ENCODE measurements around the gene NBPF14.
"Not testable (repeated sequence)": the region's sequence is repeated elsewhere in the genome, so short reads cannot be mapped to it uniquely, and the experiment has no call there.

DNA sequence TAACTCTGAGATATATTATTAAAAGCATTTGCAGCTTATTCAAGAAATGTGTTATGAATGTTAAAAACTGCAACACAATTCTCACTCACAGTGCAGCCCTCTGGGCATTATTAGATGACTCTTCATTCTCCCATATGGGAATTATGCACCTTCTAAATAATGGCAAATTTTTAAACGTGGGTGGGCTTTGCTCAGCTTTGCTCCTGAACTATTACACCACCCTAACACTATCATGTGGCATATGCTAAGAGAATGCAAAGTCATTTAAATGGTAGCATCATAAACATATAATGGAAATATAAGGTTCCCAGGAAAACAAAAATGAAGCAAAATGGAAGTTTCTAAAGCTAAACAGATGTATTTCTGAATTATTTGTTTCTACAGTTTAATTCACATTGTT, 22.4 kb upstream of the NBPF14 start:
- TF ChIP-seq POLR2A (IDR thresholded peaks at IDR 0.05); EP300 (IDR thresholded peaks at IDR 0.05; ENCODE audit: low read depth): not testable (repeated sequence)
- TF ChIP-seq, protein P1, sequence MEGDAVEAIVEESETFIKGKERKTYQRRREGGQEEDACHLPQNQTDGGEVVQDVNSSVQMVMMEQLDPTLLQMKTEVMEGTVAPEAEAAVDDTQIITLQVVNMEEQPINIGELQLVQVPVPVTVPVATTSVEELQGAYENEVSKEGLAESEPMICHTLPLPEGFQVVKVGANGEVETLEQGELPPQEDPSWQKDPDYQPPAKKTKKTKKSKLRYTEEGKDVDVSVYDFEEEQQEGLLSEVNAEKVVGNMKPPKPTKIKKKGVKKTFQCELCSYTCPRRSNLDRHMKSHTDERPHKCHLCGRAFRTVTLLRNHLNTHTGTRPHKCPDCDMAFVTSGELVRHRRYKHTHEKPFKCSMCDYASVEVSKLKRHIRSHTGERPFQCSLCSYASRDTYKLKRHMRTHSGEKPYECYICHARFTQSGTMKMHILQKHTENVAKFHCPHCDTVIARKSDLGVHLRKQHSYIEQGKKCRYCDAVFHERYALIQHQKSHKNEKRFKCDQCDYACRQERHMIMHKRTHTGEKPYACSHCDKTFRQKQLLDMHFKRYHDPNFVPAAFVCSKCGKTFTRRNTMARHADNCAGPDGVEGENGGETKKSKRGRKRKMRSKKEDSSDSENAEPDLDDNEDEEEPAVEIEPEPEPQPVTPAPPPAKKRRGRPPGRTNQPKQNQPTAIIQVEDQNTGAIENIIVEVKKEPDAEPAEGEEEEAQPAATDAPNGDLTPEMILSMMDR (IDR thresholded peaks at IDR 0.05): not testable (repeated sequence)

All from transverse colon (tissue), 3 donors.